Effector CD8-positive, alpha-beta T cell (primary cell): ENCODE data around the gene ATP5F1C.
"Not testable (repeated sequence)": the region's sequence is repeated elsewhere in the genome, so short reads cannot be mapped to it uniquely, and the experiment has no call there.

ENCODE experiments used
- DNase-seq: peaks from one replicate; lab custom pipeline; 2025; lab: John Stamatoyannopoulos, UW
- total RNA-seq, 4 experiments: gene quantifications; one replicate each; lab custom pipeline; 2026; lab: John Stamatoyannopoulos, UW

The ATP5F1C gene
- total RNA-seq: 84.1 to 123 (median 121) reads per million in 4 experiments

DNA sequence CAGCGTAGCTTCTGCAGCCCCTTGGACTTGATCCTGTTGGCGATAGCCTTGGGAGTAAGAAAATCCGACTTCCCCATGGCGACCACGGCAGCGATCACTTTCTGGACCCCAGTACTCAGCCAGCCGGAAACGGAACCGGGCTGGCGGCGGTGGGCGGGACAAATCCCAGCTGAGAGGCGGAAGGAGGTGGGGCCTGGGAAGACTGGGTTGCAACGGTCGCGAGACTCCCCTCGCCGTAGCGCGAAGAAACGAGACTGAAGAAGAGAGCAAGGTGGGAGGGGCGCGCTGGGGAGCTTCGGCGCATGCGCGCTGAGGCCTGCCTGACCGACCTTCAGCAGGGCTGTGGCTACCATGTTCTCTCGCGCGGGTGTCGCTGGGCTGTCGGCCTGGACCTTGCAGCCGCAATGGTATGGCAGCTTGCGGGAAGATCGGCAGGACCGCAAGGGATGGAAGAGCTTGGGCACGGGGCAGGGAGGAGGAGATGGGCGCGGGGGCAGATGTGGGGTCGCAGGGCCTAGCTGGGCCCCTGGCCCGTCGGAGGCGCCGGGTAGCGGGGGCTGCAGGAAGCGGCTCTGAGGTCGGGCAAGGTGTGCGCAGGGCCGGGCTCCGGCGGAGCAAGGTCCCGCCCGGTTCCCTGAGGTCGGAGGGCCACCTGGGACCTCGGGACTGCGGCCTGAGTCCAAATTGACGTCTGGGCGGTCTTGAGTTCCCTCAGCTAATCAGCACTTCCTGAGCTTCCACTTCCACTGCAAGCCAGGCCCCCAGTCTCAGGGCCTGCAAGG, at the start of gene ATP5F1C, which contains the start of gene KIN:
Gene ATP5F1C (plus strand): TSS at position 321 of the 782 bp plus-strand sequence. CDS start 31 bp downstream, at position 352.
Gene KIN (minus strand): TSS at position 137 of the 782 bp plus-strand sequence. CDS start 60 bp downstream, at position 77.
- peak; percentile 96 for DNase-seq

DNA sequence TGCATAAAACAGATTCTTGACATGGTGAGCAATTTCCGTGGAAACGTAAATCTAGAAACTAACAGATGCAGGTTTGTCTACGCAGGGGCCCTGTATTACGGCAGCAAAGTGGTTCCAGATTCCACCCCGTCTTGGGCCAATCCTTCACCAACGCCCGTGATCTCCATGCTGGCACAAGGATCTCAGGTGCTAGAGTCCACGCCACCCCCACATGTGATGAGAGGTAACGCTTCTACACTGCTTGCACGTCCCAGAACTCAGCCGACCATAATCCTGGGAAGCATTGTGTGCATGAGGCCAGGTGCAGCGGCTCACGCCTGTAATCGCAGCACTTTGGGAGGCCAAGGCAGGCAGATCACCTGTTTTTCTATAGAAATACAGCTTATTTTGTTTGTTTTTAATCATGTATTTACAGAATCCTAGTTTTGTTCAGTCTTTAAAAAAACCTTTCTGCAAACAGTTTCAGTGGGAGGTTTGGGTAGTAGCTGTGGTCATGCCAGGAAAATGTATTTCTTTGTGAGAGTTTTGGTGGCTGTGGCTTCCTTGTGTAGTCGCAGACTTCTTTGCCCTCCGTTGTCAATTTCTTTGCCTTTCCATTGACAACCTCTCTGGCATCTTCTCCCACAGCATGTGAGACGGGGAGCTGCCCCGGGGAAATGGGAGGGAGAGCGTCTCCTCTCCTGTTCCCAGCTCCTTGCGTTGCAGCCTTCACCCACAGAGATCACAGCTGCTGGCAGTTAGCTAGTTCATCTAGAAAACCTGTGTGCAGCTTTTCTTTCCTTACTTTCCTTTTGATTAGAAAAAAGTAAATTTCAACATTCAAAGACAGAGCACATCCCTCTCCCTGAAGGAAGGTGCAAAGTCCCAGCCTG, 49.2 kb upstream of the ATP5F1C start:
- DNase-seq: no peak

DNA sequence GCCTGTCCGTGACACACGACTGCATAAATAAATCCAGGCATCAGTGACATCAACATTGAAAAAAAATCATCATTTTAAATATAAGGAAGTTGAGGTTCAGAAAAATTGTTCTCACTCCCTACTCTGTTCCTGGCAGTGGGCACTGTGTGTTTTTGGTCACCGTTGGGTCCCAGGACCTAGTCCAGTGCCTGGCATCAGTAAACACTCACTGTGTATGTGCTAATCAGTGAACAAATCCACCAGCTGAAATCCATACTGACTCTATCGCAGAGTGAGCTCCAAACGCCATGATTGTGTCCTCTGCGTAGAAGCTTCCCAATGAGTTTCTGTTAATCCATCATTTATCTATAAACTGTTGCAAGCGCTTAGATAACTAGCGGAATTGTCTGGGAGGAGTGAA, 43.7 kb upstream of the ATP5F1C start:
- no peak for DNase-seq

DNA sequence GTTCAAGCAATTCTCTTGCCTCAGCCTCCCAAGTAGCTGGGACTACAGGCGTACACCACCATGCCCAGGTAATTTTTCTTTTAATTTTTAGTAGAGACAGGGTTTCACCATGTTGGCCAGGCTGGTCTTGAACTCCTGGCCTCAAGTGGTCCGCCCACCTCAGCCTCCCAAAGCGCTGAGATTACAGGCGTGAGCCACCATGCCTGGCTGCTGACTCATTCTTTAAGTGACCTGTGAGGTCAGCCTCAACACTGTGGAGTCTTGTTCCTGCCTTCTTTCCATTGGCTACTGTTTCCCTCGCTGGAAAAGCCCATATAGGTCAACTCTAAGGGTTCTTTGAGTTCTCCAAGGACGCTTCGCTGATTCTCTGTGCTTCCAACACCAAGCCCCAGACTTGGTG, 39.3 kb upstream of the ATP5F1C start:
- not testable (repeated sequence) for DNase-seq

DNA sequence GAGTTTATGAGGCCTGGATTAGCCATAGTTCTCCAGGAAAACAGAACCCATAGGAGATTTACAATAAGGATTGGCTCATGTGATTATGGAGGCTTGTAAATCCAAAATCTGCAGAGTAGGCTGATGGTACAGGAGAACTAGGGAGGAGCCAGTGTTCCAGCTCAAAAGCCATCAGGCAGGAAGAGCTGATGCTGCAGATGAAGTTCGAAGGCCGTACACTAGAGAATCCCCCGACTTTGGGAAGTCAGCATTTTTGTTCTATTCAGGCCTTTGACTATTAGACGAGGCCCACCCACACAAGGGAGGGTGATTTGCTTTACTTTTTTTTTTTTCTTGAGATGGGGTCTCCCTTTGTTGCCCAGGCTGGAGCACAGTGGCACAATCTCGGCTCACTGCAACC, 37.8 kb upstream of the ATP5F1C start:
- no peak for DNase-seq

DNA sequence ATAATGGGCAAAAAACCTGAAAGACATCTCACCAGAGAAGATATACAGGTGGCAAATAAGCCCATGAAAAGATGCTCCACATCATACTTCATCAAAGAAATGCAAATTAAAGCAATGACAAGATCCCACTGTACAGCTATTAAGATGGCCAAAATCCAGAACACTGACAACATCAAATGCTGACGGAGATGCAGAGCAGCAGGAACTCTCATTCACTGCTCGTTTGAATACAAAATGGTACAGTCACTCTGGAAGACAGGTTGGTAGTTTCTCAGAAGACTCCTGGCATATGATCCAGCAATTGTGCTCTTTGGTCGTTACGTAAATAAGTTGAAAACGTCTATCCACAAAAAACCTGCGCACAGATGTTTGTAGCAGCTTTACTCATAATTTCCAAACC, 35.7 kb upstream of the ATP5F1C start:
- no peak for DNase-seq

DNA sequence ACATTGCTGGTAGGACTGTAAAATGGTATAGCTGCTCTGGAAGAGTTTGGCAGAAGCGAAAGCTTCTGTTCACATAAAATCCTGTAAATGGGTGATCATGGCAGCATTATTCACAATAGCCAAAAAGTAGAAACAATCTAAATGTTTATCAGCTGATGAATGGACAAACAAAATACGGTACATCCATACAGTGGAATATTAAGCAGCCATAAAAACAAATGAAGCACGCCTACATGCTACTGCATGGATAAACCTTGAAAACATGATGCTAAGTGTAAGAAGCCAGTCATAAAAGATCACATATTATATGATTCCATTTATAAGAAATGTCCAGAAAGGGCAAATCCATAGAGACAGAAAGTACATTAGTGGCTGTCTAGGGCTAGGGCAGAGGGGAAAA, 32.9 kb upstream of the ATP5F1C start:
- DNase-seq: no peak

DNA sequence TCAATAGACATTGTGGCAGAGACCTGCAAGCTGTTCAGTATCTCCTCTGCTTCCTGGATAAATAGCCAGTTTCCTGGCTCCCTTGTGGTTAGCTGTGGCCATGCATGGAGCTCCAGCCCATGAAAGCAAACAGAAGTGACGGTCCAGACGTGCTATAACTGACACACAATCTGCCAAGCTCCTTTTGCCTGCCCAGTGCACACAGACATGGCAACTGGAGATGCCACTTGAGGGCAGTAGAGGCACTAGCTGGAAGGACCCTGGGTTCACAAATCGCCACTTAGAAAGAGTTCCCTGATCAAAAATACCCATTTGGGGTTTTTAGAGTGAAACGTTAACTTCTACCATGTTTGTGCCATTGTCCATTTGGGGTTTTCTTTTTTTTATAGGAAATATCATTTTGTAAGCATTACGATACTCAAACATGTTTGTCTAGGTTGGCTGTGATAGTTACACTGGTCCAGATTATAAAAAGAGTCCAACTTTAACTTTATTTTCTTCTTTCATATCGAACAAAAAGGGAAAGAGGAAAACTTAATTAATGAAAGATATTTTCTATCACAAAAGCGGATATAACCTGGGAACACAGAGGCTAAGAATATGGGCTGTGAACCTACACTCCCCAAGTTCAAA, 31.5 kb upstream of the ATP5F1C start:
- no peak for DNase-seq

DNA sequence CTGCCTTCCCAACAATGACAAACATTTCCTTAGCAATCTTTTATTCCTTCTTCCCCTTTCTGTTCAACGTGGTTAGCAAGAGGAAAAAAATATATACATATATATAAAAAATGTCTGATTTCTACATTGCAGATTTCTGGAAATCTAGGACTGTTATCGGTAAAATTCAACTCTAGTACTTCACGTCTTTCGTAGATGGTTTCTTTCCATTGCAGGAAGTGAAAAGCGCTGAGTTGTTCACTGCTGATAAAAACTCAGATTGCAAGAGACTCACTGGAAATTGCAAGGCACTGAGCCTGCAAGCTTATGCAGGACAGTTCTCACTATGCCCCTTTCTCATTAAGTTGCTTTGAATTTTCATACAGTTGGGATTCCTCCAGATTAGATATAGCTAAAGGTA, 24.0 kb upstream of the ATP5F1C start:
- DNase-seq: no peak

DNA sequence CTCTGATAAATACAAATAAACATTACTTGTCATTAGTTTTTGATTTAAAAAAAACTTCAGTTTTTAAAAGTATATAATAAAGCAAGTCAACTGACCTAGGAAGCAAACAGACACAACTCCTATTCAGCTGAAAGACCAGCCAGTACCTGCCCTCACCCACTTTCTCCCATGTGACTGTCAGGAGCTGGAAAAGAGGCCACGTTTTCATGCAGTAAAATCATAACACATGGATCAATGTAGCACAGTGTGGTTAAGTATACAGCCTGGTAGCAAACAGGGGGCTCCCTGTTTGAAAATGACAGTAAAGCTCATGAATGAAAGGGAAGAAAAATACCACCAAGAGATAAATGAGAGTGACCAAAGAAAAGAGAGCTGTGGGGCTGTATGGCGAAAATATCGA, 21.7 kb upstream of the ATP5F1C start:
- no peak for DNase-seq

DNA sequence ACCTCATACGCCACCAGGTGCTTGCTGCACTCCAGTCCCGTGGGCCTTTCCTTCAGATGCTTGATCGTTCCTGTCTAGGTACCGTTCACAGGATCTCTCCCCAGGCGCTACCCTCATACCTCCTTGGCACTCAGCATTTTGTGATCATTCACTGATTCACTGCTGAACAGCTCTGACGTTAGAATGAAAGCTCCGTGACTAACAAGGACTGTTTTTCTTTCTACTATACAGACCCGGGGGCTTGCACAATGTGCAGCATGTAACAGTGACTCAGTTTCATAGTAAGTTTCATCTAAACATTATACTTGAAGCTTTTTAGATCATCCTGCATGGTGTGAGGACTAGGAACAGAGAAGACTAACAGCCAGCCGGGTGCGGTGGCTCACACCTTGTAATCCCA, 20.8 kb upstream of the ATP5F1C start:
- DNase-seq: no peak

DNA sequence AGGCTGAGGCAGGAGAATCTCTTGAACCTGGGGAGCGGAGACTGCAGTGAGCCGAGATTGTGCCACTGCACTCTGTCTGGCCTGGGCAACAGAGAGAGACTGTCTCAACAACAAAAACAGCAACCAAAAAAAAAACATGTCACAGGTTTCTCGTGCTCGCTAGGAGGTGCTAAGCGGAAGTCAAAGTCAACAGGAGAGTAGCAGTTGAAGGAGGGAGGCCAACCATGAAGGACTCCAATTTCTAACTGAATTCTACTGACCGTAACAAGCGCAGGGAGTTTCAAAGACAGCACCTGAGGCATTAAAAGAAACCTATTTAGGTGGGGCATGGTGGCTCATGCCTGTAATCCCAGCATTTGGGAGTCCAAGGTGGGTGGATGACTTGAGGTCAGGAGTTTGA, 19.6 kb upstream of the ATP5F1C start:
- DNase-seq: no peak

DNA sequence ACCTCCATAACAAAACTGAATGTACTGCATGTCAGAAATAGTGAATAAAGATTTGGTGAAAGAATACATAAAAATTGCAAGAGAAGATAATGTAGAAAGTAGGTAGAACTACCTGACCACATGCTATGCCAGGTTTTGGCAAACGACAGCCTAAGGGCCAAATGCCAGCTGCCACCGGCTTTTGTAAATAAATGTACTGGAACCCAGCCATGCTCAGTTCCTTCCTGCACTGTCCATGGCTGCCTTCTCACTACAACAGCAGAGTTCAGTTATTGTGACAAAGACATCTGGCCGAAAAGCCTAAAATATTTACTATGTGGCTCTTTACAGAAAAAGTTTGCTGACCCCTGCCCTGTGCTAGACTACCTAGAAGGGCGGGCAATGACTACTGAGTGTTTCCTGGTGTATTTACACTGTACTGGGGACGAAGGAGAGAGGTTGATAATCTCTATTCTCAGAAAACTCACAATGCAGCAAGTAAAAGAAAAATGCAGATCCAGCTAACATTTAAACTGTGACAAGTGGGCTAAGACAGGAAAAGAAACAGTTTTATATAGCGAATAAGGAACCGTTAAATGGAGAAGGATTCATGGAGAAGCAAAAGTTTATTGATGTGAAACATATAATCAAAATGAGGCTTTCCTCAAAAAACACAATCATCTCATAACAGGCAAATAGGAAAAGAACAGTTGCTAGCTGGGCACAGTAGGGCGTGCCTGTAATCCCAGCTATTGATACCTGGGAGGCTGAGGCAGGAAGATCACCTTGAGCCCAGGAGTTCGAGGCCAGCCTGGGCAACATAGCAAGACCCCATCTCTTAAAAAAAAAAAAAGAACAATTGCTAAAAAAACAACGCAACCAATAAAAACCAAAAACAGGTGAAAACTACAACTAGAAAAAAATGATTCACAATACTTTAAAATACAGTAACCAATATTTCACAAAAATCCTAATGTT, 13.9 kb upstream of the ATP5F1C start:
- DNase-seq: no peak

DNA sequence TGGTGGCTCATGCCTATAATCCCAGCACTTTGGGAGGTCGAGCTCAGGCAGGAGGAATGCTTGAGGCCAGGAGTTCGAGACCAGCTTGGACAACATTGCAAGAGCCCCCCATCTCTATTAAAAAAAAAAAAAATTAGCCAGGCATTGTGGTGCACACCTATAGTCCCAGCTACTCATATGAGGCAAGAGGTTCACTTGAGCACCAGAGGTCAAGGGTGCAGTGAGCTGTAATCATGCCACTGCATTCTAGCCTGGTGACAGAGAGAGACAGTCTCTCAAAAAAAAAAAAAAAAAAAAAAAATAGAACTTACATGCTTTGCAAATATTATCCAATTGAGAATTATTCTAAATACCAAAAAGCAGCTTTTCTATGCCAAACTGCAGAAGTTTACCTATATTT, 11.2 kb upstream of the ATP5F1C start:
- no peak for DNase-seq

DNA sequence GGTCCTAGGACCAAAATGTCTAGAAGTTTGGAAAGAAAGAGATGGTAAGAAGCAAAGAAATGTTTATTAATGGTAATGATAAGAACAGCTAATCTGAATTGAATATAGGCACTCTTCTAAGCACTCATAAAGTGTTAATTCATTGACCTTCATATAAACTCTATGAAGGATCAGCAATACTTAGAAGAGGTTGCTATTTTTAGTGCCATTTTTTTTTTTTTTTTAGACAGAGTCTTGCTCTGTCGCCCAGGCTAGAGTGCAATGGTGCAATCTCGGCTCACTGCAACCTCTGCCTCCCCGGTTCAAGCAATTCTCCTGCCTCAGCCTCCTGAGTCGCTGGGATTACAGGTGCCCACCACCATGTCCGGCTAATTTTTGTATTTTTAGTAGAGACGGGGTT, 5.8 kb upstream of the ATP5F1C start:
- not testable (repeated sequence) for DNase-seq

DNA sequence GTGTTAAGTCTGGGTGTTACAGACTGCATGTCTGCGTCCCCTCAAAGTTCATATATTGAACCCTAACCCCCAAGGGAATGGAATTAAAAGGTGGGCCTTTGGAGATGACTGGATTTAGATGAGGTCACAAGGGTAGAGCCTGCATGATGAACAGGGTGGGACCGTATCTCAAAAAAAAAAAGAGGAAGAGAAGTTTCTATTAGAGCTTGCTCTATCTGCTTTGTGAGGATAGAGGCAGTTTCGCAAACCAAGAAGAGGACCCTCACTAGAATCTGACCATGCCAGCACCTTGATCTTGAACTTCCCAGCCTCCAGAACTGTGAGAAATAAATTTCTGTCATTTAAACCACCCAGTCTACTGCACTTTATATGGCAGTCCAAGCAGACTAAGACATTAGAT, 1.5 kb upstream of the ATP5F1C start:
- DNase-seq: no peak

DNA sequence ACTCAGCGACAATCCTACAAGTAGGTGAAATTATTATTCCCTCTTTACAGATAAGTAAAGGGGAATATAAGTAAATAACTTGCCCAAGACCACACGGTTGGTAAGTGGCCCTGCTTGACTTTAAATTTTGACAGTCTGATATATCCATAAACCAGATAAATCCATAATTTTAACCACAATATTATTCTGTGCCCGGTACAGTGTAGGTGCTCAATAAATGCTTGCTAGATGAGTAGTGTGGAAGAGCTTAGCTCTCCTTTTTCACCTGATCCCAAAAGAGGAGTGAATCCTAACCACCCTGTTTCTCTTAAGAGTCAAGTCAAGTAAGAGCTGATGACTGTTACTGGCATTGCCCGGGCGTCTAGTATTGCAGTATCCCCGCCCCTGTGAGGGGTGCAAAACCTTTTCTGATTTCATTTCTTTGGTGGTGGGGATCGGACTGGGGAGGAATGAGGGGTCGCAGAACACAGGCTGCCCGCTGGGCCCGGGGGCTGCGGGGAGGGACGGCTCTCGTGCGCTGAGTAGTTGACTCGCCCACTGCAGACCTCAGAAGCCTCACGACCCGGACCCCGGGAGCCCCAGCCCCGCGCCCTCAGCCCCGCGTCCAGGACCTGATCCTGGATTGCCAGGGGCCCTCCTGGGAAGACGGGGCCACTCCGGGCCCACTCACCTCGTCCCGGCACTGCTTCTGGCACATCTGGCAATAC, 674 bp upstream of the ATP5F1C start:
- DNase-seq: no peak

DNA sequence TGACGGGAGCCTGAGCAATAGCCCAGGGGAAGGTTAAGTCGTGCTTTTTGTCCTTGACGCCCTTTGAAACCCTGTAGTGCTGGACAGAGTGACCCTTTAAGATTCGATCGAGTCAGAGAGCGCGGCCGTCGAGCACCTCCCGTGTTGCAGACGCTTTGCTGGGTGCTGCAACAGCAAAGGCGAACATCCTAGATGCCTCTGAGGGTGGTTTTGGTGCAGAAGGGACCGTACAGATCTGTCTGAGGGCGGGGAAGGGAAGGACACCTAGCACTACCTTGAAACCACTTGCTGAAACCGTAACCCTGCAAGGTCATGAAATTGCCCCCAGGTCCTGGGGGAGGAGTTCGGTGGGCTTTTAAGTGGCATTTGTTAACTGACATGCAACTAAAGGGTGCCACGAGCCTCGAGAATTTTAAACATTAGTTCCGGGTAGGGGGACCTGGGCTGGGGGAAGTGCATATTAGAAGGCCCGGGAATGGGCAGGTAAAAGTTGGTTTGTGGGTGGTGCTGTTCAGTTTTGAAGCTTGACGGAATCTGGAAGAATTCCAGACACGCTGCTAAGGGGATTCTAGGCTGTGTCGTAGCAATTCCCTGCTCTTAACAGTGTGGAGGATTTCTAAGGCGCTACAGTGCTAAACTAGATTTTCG, 786 bp downstream of the ATP5F1C start:
- DNase-seq: no peak

DNA sequence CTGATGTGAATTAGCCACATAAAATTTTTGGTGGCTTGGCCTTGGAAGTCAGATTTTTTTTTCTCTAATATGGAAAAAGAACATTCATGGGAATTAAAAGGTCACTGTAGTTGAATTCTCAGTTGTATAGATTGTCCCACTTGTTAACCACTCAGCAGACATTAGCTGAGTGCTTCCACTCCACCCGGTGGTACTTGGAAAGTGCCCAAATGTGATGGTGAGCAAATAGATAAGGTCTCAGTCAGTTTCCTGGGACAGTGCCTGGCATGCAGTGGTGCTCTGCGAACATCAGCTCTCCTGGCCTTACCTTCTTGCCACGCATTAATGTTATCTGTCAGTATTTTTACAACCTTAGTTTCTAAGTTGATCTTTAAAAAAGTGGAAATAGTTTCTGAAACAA, 1.4 kb downstream of the ATP5F1C start:
- no peak for DNase-seq

DNA sequence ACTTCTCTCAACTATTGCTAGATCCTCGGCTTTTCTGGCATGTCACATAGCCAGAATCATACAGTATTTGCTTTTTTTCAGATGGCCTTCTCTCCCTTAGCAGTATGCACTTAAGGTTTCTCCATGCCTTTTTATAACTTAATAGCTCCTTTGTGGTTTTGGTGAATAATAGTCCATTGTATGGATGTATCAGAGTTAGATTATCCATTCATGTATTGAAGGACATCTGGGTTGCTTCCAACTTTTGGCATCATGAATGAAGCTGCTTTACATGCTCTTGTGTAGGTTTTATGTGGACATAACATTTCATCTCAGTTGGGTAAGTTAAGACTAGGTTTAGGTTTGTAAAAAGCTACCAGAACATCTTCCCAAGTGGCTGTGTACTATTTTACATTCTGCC, 4.6 kb downstream of the ATP5F1C start:
- DNase-seq: no peak
